ENCODE results near the gene KCNIP3.

KCNIP3 gene

DNA sequence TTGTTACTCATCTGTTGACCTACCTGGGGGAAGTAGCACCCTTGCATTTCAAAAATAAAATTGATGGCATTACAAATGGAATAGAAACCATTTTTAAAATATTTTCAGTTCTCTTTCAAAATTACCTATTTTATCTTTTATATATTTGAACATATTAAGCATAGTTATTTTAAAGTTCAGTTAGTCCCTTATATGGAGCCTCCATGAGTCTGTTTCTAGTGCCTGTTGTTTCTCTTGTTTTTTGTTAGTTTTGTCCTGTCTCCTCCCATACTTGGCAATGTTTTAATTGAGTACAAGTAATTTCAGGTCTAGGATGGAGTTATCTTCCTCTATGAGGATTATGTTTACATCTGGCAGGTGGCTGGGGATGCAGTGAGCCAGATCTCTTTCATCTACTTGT lies 5.9 kb upstream of the KCNIP3 start:
- ChIA-PET CTCF (no interaction called here), POLR2A (no interaction called here)
- DNase-seq (ENCODE audit: extremely low spot score), result no peak

DNA sequence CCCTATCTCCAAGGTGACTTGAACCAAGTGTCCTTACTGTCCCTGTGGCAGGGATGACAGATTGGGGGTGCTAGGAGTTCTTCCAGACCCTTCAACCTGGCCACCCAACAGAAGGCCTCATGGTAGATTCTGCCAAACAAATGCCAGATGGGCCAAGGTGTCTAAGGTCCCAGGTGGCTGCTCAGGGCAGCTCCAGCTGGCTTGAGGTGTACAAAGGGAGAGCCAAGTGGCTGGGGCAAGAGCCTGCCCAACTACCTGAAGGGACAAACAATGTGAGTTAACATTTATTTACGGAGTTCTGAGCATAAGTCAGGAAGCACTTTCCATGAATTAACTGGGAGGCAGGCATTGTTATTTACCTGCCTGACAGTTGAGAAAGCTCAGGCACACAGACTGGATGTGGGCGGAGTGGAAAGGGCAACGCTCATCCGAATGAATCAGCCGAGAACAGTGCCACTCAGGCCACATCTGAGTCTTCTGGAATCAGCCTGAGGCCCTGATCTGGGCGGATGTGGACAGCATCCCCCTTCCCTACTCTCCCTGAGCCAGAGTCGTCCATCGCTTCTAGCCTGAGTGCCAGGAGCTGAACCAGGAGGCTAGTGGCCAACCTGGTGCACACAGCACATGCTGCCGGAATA lies 4.4 kb upstream of the KCNIP3 start:
- no peak for DNase-seq (ENCODE audit: extremely low spot score)
- POLR2A ChIA-PET, result interaction anchor here (0.5 kb wide), 1 partner anchor 61 kb away, joined by 3 read pairs; no protein-coding TSS in a partner anchor
- CTCF ChIA-PET, result no interaction called here
- TF ChIP-seq CTBP1 (IDR thresholded peaks at IDR 0.05; ENCODE audit: borderline replicate concordance) (no peak), SP1 (IDR thresholded peaks at IDR 0.05) (no peak), ARNT (IDR thresholded peaks at IDR 0.05) (no peak), ELF4 (IDR thresholded peaks at IDR 0.05) (no peak), SUZ12 (IDR thresholded peaks at IDR 0.05) (no peak), LEF1 (IDR thresholded peaks at IDR 0.05; ENCODE audit: borderline replicate concordance) (no peak), FOXK2 (IDR thresholded peaks at IDR 0.05) (no peak), HDGF (IDR thresholded peaks at IDR 0.05; ENCODE audit: borderline replicate concordance) (no peak), FOXM1 (IDR thresholded peaks at IDR 0.05; ENCODE audit: borderline replicate concordance) (no peak), TARDBP (IDR thresholded peaks at IDR 0.05) (no peak), BHLHE40 (IDR thresholded peaks at IDR 0.05; ENCODE audit: borderline replicate concordance) (no peak), NFRKB (IDR thresholded peaks at IDR 0.05) (no peak), L3MBTL2 (conservative IDR thresholded peaks at IDR 0.05) (no peak), FOXA1 (IDR thresholded peaks at IDR 0.05) (no peak)
- TF ChIP-seq, protein P1, sequence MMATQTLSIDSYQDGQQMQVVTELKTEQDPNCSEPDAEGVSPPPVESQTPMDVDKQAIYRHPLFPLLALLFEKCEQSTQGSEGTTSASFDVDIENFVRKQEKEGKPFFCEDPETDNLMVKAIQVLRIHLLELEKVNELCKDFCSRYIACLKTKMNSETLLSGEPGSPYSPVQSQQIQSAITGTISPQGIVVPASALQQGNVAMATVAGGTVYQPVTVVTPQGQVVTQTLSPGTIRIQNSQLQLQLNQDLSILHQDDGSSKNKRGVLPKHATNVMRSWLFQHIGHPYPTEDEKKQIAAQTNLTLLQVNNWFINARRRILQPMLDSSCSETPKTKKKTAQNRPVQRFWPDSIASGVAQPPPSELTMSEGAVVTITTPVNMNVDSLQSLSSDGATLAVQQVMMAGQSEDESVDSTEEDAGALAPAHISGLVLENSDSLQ (IDR thresholded peaks at IDR 0.05), result no peak

More for the DNA sequence above, 5.9 kb upstream of the KCNIP3 start:
- TF ChIP-seq FOXA1 (IDR thresholded peaks at IDR 0.05) (no peak), ARNT (IDR thresholded peaks at IDR 0.05) (no peak), CTBP1 (IDR thresholded peaks at IDR 0.05; ENCODE audit: borderline replicate concordance) (no peak), BHLHE40 (IDR thresholded peaks at IDR 0.05; ENCODE audit: borderline replicate concordance) (no peak), HDGF (IDR thresholded peaks at IDR 0.05; ENCODE audit: borderline replicate concordance) (no peak), SP1 (IDR thresholded peaks at IDR 0.05) (no peak), FOXK2 (IDR thresholded peaks at IDR 0.05) (no peak), NFRKB (IDR thresholded peaks at IDR 0.05) (no peak), FOXM1 (IDR thresholded peaks at IDR 0.05; ENCODE audit: borderline replicate concordance) (no peak), ELF4 (IDR thresholded peaks at IDR 0.05) (no peak), SUZ12 (IDR thresholded peaks at IDR 0.05) (no peak)
- TF ChIP-seq, protein P1 (IDR thresholded peaks at IDR 0.05), result no peak

DNA sequence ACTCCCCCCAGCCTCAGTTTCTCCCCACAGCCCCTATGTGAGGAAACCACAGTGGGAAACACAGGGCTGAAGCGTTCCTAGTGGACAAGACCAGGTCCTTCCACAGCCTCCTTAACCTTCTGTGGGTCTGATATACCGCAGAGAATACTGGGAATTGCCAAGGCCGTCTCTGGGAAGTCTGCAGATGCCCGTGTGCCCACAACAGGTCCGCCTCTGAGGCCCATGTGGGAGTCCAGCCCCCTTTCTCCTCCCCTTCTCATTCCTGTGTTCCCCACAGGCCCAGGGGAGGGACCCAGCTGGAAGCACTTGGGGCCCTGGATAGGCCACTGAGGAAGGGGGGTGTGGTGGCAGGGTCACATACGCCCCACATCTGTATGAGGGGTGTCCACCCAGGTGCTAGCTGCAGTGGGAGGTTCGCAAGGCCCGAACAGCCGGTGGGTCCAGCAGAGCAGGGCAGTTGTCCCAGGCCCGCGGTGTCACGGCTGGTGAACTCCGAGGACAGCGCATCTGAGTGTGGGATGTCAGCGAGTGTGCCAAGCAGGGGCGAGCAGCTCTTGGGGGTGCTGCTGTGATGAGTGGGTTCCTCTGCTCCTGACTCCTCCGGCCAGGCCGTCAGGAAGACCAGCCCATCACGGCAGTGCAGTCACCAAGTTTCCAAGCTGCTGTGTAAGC lies 2.4 kb upstream of the KCNIP3 start:
- no peak for DNase-seq (ENCODE audit: extremely low spot score)
- TF ChIP-seq FOXM1 (IDR thresholded peaks at IDR 0.05; ENCODE audit: borderline replicate concordance) (no peak), SP1 (IDR thresholded peaks at IDR 0.05) (no peak), NFRKB (IDR thresholded peaks at IDR 0.05) (no peak), TARDBP (IDR thresholded peaks at IDR 0.05) (no peak), L3MBTL2 (conservative IDR thresholded peaks at IDR 0.05) (no peak)
- POLR2A ChIA-PET, result interaction anchor here (0.5 kb wide), 1 partner anchor 42 kb away, joined by 3 read pairs; no protein-coding TSS in a partner anchor
- CTCF ChIA-PET, result no interaction called here

DNA sequence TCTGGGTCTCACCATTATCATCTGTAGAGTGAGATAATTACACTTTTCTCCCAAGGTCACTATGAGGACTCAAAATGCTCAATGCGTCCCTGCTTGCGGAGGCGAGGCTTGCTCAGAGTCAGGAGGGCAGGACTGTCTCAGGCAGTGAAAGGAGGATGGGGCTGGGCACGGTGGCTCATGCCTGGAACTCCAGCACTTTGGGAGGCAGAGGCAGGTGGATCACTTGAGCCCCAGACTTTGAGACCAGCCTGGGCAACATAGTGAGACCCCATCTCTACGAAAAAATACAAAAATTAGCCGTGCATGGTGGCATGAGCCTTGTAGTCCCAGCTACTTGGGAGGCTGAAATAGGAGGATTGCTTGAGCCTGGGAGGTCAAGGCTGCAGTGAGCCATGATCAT lies 1.8 kb upstream of the KCNIP3 start:
- ChIA-PET POLR2A (no interaction called here), CTCF (no interaction called here)
- TF ChIP-seq ARNT (IDR thresholded peaks at IDR 0.05), result no peak
- TF ChIP-seq FOXK2 (IDR thresholded peaks at IDR 0.05), result no peak
- TF ChIP-seq L3MBTL2 (conservative IDR thresholded peaks at IDR 0.05), result no peak
- TF ChIP-seq BHLHE40 (IDR thresholded peaks at IDR 0.05; ENCODE audit: borderline replicate concordance), result no peak
- no peak for TF ChIP-seq FOXM1 (IDR thresholded peaks at IDR 0.05; ENCODE audit: borderline replicate concordance)
- no peak for TF ChIP-seq FOXA1 (IDR thresholded peaks at IDR 0.05)
- no peak for TF ChIP-seq TARDBP (IDR thresholded peaks at IDR 0.05)
- no peak for TF ChIP-seq HDGF (IDR thresholded peaks at IDR 0.05; ENCODE audit: borderline replicate concordance)
- no peak for TF ChIP-seq ELF4 (IDR thresholded peaks at IDR 0.05)
- no peak for TF ChIP-seq SP1 (IDR thresholded peaks at IDR 0.05)
- TF ChIP-seq CTBP1 (IDR thresholded peaks at IDR 0.05; ENCODE audit: borderline replicate concordance), result no peak
- no peak for DNase-seq (ENCODE audit: extremely low spot score)

DNA sequence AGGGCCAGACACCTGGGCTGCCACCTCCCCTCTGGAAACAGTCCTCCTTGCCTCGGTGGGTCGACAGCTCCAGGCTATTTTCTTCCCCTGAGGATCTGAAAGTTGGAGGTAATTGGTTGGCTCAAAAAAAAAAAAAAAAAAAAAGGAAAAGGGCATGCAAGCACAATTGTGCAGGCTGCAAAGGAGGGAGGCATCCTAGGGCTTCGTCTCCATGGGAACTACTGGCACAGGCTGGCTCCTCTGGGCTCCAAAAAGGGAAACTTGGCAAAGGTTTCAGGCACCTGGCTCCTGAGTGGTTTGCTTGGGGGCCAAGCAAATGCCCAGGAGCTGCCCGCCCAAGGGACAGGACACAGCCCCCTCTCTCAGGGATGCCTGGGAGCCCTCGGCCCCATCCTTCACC lies 1.1 kb upstream of the KCNIP3 start:
- DNase-seq (ENCODE audit: extremely low spot score), result no peak
- CTCF ChIA-PET, result no interaction called here
- TF ChIP-seq ELF4 (IDR thresholded peaks at IDR 0.05) (no peak), FOXK2 (IDR thresholded peaks at IDR 0.05) (no peak), BHLHE40 (IDR thresholded peaks at IDR 0.05; ENCODE audit: borderline replicate concordance) (no peak), FOXM1 (IDR thresholded peaks at IDR 0.05; ENCODE audit: borderline replicate concordance) (no peak)
- POLR2A ChIA-PET, result no interaction called here

DNA sequence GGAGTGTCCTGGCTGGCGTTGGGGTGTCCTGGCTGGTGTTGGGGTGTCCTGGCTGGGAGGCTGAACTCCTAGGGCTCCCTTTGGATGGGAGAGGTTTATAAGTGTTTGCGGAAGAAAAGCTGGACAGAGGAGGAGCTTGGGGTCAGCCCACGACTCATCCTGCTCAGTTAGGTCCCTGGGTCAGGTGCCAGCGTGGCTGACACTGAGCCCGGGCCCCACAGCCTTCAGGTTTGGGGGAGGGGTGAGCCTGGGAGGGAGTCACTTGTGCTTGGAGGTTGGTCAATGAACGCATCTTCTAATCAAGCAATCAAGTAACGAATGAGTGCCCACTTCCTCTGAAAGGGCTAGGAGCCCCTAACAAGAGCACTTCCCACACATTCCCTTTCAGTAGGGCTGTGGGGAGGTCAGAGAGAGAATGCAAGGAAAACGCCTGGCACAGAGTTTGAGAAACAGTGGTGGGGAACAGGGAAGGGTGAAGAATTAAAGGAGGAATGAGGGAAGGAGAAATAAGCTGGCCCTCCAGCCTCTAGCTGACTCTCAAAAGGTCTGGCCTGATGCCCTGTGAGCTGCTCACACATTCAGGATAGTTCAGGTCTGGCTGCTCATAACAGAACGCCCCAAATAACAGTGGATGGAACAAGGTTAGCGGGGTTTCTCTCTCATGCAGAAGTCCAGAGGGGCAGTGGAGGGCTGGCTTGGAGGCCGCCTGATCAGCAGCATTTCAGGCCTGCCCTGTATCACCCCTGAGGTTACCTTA lies 670 bp downstream of the KCNIP3 start:
- DNase-seq (ENCODE audit: extremely low spot score), result no peak
- TF ChIP-seq FOXA1 (IDR thresholded peaks at IDR 0.05) (no peak), LEF1 (IDR thresholded peaks at IDR 0.05; ENCODE audit: borderline replicate concordance) (no peak), FOXM1 (IDR thresholded peaks at IDR 0.05; ENCODE audit: borderline replicate concordance) (no peak), ARNT (IDR thresholded peaks at IDR 0.05) (no peak), SUZ12 (IDR thresholded peaks at IDR 0.05) (no peak), BHLHE40 (IDR thresholded peaks at IDR 0.05; ENCODE audit: borderline replicate concordance) (no peak), CTBP1 (IDR thresholded peaks at IDR 0.05; ENCODE audit: borderline replicate concordance) (no peak), TARDBP (IDR thresholded peaks at IDR 0.05) (no peak), HDGF (IDR thresholded peaks at IDR 0.05; ENCODE audit: borderline replicate concordance) (no peak), L3MBTL2 (conservative IDR thresholded peaks at IDR 0.05) (no peak), ELF4 (IDR thresholded peaks at IDR 0.05) (no peak), NFRKB (IDR thresholded peaks at IDR 0.05) (no peak), FOXK2 (IDR thresholded peaks at IDR 0.05) (no peak)
- TF ChIP-seq, protein P1 (IDR thresholded peaks at IDR 0.05), result no peak
- POLR2A ChIA-PET, result no interaction called here
- CTCF ChIA-PET, result no interaction called here
